DMS79 (cell line): Measurements from ENCODE around the gene SPDYA.
A peak's percentile ranks its signal among the peaks of the same experiment; 100 is the strongest.
"Not testable (repeated sequence)": the region's sequence is repeated elsewhere in the genome, so short reads cannot be mapped to it uniquely, and the experiment has no call there.

Experiments used
- DNase-seq: peaks from one replicate; lab custom pipeline; 2025; lab: John Stamatoyannopoulos, UW

The SPDYA gene

DNA sequence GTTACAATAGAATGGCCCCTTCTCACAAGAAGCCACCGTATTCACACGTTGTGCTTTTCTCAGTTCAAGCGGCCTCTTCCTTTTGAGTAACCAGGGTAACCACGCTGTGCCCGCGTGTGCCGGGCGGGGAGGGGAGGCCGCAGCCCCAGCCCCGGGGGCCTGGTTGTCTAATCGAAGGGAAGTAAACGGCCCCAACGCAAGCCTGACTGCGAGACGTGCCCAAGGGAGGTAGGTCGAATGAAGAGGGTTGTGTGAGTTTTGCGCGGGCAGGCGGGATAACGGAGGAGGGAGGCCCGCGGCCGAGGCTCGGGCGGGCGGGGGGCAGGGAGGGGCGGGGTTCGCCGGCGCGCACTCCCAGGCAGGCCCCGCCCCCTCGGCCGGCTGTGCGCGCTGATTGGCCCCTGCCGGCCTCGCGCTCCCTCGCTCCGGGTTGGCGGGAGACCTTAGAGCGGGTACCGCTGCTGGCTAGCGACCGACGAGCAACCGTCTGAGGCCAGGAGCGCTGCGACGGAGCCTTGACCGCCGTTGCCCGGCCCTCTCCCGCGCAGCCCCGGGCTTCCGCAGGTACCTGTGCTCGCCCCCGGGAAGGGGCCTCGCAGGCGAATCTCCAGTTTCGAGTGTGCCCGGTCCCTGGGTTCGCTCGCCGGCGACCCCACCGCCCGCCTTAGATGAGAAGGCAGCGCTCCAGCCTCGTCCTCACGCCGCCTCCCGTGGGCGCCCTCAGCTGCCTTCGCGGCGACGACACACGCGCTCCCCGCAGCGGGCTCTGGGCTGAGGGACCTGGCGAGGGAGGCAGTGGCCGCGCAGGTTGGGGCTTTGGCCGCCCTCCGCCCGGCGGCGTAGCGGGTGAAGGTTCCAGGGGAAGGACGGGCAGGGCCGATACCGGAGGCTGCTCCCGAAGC is at the start of gene SPDYA:
Gene SPDYA, plus strand, starts transcription at position 451 of the 902 bp plus-strand sequence. CDS start 5,181 bp downstream, outside the sequence.
- peak; percentile 88 for DNase-seq

DNA sequence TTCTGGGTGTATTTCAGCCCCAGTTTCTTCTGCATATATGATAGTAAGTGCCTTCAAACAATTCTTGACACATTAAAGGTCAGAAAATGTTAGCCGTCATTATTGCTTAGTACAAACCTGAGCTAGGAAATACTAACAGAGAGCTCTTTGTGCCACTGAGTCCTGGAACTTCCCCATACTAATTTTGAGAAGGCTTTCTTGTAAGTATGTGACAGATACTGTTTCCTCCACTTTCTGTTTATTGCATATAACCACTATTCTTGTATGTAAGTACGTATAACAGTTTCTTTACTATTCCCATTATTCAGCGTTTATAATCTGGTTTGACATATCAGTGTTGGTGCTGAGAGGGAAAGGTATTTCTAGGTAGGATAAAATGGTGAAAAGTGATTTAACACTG is 49.2 kb upstream of the SPDYA start:
- no peak for DNase-seq

DNA sequence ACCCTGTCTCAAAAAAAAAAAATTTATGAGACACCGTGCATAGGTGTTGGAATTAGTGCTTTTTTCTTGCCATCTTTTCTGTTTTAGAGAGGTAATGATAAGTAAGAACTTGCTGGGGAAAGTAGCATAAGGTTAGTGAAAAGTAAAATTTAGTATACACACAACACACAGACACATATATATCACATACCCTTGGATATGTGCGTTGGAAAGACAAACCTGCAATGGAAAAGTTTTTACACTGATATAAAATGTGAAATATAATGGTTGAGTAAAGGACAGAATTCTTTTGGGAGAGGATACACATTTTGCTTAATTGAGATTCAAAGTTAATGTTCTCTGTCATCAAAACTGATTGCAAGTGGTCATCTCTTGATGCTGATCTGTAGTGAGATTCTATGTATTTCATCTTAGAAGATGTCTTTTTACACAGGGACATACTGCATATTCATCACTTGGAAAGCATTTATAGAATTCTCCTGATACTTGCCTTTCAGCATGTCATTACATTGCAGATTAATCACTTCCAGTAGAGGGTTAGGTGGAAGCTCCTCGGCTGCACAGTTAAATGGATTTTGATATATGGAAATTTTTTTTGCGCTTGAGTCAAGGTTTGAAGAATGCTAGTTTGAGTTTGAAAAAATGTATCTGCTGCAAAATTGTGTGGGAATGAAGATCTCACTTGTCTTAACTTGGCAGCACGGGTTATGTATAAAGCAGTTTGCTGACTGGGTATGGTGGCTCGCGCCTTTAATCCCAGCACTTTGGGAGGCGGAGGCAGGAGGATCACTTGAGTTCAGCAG is 45.5 kb upstream of the SPDYA start:
- no peak for DNase-seq

DNA sequence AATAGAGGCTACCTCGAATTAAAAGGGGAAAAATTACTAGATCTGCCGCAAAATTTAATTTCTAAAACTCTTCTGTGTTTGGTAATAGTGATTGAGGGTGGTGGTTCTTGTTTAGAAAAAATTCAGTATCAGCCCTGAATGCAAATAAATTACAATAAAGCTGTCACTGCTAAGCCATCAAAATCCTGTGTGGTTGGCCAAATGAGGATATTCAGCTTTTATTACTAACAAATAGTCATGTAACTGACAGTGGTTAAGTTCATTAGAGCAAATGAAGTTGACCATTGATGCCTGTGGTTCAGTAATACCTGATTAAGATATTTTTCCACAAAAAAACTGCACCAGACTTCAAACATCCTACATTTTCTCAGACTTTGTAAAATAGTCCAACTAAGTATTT is 44.6 kb upstream of the SPDYA start:
- no peak for DNase-seq

DNA sequence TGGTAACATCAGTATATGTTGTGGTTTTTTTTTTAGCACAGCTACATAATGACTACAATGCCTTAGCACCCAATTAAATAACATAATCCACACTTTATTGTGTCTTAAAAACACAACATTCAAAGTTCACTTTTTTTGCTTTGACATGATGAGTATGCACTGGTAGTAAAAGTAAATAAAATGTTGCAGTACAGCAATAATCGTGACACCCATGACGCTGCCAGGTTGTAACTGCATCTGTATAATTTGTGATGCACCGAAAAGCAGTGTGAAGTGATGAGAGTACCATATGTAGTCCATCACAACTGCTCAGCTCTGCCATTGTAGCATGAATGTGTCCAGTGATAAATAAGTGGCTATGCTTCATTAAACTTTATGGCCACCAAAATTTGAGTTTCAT is 43.3 kb upstream of the SPDYA start:
- DNase-seq: no peak

DNA sequence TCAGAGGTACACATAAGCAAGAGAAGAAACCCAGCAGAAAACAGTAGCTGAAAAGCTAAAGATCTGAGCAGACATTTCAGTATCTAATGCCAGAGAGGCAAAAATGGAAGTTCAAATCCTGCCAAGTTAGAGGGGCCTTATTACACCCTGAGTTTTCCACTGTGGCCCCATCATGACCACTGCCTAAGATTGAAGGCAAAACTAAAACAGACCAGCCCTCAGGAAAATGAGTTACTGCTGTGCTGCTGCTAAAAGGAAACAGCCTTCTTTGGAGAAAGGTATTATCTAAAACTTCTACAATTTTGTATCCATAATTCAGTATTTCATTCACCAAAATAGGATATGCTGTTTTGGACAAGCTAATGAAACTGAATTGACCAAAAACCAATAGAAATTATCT is 42.2 kb upstream of the SPDYA start:
- no peak for DNase-seq

DNA sequence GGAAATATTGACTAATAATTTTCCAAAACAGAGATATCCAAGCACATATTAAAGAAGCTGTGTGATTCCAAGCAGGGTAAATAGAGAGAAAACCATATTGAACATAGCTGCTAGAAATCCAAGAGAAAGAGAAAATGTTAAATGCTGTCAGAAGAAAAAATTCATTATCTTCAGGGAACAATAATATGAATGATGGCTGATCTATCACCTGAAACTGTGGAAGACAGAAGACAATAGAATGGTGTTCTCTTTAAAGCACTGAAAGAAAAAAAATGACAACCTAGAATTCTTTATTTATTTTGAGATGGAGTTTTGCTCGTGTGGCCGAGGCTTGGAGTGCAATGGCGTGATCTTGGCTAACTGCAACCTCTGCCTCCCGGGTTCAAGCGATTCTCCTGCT is 41.7 kb upstream of the SPDYA start:
- DNase-seq: no peak

DNA sequence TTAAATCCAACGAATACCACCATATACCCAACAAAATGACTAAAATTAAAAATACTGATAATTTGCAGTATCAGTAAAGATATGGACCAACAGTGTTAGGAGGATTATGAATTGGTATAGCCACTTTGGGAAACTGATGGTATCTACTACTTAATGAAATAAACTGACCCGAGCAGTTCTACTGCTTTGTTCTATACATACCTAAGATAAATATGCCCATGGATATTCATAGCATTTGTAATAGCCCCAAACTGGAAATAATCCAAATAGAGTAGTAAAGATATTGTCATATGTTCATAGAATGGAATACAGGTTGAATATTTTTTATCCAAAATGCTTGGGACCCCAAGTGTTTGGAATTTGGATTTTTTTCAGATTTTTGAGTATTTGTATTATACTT is 38.3 kb upstream of the SPDYA start:
- DNase-seq: no peak

DNA sequence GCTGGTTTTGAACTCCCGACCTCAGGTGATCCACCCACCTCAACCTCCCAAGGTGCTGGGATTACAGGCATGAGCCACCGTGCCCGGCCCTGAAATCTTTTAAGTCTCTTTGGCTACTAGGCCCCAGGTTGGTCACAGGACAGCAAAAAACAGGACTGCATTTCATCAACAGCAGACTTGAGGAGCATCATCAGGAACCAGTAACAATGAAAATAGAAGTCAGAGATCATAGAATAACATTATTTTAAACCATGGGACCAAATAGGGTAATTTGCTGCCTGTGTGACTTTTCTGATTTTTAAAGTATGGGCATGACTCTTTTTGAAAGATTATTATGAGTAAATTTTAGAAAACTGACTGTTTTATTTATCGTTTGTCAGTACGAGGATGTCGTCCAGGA is 34.2 kb upstream of the SPDYA start:
- no peak for DNase-seq

DNA sequence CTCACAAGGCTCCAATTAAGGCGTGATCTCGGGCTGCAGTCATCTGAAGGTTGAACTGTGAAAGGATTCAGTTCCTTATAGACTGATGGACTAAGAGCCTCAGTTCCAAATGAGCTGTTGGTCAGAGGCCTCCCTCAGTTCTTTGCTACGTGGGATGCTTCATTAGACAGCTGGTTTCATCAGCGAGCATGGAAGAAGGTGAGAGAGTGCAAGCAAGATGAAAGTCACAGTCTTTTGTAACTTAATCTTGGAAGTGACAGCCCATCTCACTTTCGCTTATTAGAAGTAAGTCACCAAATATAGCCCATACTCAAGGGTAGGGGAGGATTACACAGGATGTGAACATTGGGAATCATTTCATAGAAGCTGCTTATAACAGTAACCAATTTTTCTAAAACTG is 32.2 kb upstream of the SPDYA start:
- no peak for DNase-seq

DNA sequence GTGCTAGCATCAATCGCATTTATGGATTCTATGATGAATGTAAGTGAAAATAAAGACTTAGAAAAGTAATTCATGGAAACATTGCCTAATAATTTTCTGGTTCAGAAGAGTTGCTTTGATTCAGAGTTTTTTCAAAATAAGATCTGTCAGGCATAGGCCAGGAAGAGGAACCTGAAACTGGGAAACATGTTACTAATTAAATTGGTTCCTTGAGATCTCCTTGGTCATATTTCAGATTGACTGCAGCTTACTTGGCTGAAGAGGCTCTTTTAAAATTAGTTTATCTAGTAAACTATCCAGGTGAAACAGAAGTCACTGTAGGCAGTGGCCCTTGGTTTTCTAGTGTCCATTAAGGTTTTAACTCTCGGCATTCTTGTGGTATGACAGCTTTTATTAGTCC is 31.6 kb upstream of the SPDYA start:
- DNase-seq: no peak

DNA sequence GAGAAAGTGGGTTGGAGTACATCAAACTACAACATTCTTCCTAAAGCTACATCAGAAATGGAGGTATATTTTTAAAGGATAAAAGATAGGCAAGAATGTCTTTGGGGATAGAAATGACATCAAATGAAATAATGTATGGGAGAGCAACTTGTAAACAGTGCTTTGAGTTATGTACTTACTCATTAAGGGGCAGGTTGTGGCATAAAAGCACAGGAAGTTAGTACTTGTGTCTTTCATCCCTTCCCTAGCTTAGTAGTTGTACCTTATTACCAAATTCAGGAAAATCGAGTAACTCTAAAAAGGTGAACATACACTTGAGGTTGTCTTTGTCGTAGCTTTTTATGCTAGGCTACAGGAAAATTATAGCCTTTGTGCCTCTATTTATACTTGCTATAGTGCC is 30.1 kb upstream of the SPDYA start:
- no peak for DNase-seq

DNA sequence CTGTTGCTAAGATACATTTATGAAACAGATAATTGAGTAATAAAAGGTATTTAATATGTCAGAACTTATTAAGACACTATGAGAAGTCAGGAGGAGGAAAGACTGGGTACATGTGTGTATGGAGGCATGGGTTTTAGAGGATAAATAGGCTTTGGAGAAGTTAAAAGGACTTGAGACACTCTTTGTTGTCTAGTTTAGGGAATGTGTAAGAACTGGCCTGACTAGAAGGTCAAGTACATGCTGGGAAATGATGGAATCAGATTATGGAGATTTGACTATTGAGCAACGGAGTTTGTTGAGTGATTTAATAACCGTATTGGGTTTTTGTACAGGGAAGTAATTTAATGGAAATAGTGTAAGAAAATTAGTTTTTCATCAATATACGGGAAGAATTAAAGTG is 28.2 kb upstream of the SPDYA start:
- no peak for DNase-seq

DNA sequence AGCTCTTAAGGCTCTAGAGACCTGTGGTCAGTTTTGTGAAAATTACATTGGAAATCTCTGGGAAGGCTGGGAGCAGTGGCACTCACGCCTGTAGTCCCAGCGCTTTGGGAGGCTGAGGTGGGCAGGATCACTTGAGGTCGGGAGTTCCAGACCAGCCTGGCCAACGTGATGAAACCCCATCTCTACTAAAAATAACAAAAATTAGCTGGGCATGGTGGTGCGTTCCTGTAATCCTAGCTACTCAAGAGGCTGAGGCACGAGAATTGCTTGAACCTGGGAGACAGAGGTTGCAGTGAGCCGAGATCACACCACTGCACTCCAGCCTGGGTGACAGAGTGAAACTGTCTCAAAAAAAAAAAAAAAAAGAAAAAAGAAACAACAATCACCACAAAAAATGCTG is 26.1 kb upstream of the SPDYA start:
- DNase-seq: not testable (repeated sequence)

DNA sequence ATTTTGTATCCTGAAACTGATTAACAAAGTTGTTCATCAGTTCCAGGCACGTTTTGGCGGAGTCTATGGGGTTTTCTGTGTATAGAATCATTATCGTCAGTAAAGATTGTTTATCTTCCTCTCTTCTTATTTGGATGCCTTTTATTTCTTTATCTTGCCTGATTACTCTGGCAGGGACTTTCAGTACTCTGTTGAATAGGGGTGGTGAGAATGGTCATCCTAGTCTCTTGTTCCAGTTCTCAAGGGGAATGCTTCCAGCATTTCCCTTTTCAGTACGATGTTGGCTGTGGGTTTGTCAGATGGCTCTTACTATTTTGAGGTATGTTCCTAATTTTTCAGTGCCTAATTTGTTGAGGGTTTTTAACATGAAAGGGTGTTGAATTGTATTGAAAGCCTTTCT is 14.0 kb upstream of the SPDYA start:
- DNase-seq: no peak

DNA sequence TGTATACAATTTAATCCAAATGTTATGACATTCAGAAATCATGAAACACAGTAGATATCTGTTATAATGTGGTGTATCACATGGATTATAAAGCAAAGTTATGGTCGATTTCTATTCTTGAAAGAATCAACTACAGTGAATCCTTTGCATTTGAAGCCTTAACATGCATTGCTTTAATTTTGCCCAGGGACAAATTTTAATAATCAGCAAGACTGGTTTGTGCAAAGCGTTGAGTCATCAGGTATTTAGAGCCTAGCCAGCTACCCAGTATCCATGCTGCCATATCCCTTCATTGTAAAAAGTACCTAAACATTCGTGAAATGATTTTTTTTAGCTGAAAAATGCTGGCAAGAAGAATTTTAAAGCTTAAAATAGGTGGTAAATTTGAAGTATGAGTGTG is 8.9 kb upstream of the SPDYA start:
- DNase-seq: no peak

DNA sequence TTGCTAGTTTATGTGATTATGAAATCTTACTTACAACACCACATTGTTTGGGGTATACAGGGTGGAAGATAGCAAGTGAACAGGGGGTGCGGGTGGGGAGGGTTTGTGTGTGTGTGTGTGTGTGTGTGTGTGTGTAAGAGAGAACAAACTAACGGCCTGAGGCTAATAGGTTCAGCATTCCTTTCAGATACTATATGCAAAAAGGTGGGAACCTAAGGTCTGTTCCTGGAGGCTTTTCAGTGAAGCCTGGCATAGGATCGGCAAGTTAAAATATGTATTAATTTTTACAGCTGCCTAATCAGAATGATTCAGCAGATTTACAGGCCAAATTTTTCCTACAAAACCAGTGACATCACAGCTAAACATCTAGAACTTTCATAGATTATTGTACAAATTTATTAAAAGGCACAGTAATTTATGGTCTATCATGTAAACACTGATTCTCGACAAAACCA is 7.6 kb upstream of the SPDYA start:
- DNase-seq: no peak

DNA sequence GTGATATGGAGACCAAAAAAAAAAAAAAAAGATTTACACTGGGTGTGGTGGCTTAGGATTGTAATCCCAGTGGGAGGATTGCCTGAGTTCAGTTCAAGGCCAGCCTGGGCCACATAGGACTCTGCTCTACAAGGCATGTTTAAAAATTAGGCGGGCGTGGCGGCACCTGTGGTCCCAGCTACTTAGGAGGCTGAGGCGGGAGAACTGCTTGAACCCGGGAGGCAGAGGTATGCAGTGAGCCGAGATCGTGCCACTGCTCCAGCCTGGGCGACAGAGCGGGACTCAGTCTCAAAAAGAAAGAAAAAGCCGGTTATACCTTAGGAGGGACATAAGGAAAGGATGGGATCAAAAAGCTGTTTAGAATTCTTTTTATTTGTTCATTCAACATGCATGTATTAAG is 707 bp upstream of the SPDYA start:
- DNase-seq: no peak

DNA sequence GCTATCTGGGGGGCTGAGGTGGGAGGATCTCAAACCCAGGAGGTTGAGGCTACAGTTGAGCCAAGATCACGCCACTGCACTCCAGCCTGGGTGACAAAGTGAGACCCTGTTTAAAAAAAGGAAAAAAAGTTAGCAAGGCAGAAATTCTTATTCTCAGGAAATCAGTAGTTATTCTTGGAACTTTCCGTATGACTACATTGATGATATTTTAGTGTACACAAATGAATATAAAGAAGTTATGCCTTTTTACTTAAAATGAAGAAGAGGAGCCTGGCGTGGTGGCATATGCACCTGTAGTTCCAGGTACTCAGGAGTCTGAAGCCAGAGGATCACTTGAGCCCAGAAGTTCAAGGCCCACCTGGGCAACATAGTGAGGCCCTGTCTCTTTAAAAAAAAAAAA is 7.4 kb downstream of the SPDYA start:
- DNase-seq: no peak

DNA sequence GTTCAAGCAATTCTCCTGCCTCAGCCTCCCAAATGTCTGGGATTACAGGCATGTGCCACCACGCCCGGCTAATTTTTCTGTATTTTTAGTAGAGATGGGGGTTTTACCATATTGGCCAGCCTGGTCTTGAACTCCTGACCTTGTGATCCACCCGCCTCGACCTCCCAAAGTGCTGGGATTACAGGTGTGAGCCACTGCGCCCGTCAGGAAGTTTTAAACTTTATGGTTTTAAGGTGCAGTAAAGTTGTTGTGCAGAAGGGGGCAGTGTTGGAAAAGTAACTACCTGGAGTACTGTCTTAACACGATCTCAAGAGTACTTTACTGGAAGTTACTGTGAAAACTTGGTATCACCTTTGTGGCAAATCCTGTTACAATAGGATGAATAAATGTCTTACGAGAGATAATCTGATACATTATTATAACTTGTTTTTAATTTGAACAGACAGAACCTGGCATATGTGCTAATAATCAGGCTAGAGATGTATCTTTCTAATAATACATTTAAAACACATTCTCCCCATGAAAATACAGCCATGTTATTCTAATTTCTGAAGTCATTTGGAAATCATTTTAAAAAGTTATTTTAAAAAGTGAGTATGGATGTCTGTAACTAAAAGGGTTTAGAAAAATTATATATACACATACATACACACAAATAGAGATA is 10.8 kb downstream of the SPDYA start:
- DNase-seq: peak; percentile 11

DNA sequence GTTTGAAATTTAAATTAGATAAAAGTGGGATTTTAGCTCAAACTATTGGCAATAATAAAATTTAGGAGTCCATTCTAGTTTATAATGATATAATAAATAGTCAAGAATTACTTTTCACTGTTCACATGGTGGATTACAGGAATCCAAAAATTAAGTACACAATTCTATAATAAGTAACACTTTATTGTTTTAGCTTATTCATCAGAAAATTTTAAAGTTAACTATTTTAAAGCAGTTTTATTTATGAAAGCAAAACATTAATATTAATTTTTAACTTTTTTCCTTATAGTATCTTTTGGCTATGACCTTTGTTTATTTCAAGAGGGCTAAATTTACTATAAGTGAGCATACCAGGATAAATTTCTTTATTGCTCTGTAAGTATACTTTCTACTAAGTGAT is 11.4 kb downstream of the SPDYA start:
- no peak for DNase-seq

DNA sequence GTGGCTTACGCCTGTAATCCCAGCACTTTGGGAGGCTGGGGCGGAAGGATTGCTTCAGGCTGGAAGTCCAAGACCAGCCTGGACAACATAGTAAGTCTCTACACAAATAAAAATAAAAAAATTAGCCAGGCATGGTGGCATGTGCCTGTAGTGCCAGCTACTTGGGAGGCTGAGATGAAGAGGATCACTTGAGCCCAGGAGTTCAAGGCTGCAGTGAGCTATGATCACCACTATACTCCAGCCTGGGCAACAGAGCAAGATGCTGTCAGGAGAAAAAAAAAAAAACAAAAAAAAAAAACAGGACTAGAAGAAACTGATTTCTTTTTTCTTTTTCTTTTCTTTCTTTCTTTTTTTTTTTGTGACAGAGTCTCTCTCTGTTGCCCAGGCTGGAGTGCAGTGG is 13.6 kb downstream of the SPDYA start:
- no peak for DNase-seq

DNA sequence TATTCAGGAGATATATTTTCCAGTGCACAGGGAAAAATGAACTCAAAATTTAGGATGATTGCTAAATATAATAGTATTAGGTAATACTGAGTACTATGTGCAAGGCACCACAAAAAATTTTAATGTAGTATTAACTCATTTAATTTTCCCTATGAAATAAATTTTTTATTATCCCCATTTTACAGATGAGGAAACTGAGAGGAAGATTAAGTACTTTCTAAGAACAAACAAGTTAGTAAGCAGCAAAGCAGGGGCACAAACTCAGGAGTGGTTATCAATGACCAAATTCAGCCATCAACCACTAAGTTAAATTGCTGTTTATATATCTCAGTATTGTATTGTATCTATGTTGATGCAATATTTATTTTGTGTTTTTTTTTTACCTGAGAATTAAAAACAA is 14.2 kb downstream of the SPDYA start:
- no peak for DNase-seq
